IPS-15b (cell line): ENCODE measurements around the gene ZNF208.
"Not testable (repeated sequence)": the region's sequence is repeated elsewhere in the genome, so short reads cannot be mapped to it uniquely, and the experiment has no call there.

Source experiments
- H3K27me3 ChIP-seq: one replicate; pipeline ENCODE4 v1.6.1; 2013; ENCODE audit warnings: low read length; ENCODE audit not compliant: control insufficient read depth, insufficient read depth
- H3K36me3 ChIP-seq: one replicate; pipeline ENCODE4 v1.6.1; 2013; ENCODE audit warnings: low read length; ENCODE audit not compliant: control insufficient read depth, insufficient read depth
- H3K4me1 ChIP-seq: one replicate; pipeline ENCODE4 v1.6.1; 2013; ENCODE audit warnings: mild to moderate bottlenecking, low read length; ENCODE audit not compliant: control insufficient read depth, insufficient read depth
- H3K4me3 ChIP-seq: one replicate; pipeline ENCODE4 v1.5.1; 2013; ENCODE audit warnings: low read depth, low read length
- H3K9ac ChIP-seq: one replicate; pipeline ENCODE4 v1.6.1; 2013; ENCODE audit warnings: low read depth, mild to moderate bottlenecking, low read length
- H3K9me3 ChIP-seq: one replicate; pipeline ENCODE4 v1.6.1; 2013; ENCODE audit warnings: mild to moderate bottlenecking, low read length; ENCODE audit not compliant: control insufficient read depth, insufficient read depth

Gene ZNF208

GRCh38 chr19:21921691-21922180 lies 89.0 kb downstream of the ZNF208 start:
- Histone ChIP-seq H3K9me3 (peaks cover 17% of the 10 kb centered on the region), H3K9ac (no peak overlapping the region), H3K36me3 (no peaks in the 10 kb centered on the region)

DNA sequence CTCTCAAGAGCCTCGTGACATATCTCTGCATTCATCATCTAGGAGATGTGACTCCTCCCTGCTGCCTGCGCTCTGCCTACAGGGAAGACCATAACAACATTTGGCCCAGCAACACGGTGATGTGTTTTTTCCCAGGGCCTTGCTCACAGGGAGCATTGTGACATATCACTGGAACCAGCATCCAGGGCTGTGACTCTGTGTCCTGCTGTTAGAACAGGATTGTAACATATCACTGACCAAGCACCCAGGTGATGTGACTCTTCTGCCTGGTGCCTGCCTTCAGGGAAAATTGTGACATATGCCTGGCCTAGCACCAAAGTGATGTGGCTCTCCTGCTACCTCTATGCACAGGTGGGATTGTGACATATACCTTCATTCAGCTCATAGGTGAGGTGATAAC lies 95.3 kb downstream of the ZNF208 start:
- peaks cover 23% of the 10 kb centered on the region for H3K9me3 ChIP-seq

More at GRCh38 chr19:21921691-21922180, 89.0 kb downstream of the ZNF208 start:
- no peaks in the 10 kb centered on the region for H3K27me3 ChIP-seq
- H3K4me3 ChIP-seq: no peak overlapping the region
- no peaks in the 10 kb centered on the region for H3K4me1 ChIP-seq

DNA sequence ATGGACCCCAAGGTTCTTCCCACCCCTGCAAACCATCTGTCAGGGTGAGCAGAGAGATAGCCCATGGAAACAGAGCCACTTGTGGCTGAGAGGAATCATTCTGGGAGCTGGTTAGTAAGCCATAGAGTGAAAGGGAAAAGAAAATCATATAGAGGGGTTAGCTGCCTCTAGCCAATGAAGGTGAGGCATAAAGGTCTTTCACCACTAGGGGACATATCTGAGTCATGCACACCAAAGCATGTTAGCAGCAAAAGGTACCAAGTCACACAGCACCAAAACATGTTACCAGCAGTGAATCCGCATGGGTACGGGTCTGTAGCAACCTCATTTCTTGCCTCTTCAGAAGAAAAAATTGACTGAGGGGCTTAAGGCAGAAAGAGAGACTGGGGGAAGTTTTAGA lies 98.1 kb downstream of the ZNF208 start:
- H3K9me3 ChIP-seq: peaks cover 20% of the 10 kb centered on the region
- no peak overlapping the region for H3K9ac ChIP-seq
- no peaks in the 10 kb centered on the region for H3K27me3 ChIP-seq
- H3K4me1 ChIP-seq: no peaks in the 10 kb centered on the region
- no peak overlapping the region for H3K4me3 ChIP-seq
- H3K36me3 ChIP-seq: no peaks in the 10 kb centered on the region

More for the DNA sequence above, 95.3 kb downstream of the ZNF208 start:
- no peaks in the 10 kb centered on the region for H3K4me1 ChIP-seq
- H3K4me3 ChIP-seq: no peak overlapping the region
- no peaks in the 10 kb centered on the region for H3K27me3 ChIP-seq
- no peak overlapping the region for H3K9ac ChIP-seq
- H3K36me3 ChIP-seq: no peaks in the 10 kb centered on the region

DNA sequence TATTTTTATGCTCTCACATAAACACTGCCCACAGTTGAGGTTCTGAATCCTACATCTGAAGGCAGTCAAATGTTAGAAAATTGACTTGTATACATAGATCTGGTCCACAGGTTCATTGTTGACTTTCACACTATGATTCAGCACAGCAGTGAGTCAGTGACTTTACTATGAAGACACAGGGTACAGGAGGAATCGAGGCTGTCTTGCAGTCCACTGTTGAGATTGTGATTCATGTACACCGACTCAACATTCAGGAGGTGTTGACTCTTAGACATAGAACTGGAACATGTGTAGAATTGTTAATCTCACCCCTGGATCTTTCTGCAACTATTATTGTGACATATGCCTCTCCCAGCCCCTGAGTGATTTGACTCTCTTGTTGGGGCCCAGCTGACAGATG lies 100.4 kb downstream of the ZNF208 start:
- Histone ChIP-seq H3K36me3 (no peaks in the 10 kb centered on the region), H3K4me1 (no peaks in the 10 kb centered on the region), H3K27me3 (no peaks in the 10 kb centered on the region), H3K9me3 (peaks cover 23% of the 10 kb centered on the region), H3K9ac (no peak overlapping the region), H3K4me3 (no peak overlapping the region)

DNA sequence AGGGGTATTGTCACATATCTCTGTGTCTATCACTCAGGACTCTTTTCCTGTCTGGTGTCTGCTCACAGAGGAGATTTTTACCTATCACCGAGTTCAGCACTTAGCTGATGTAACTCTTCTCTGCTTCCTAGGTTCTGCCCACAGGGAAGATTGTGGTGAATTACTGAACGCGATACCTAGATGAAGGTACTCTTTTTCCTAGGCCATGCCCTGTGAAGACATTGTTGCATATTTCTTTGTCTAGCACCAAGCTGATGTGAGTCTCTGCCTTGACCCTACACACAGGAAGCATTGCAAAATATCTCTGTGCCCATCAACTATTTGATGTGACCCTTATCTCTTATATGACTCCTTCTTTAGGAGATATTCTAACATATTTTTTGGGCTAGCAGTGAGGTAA lies 102.7 kb downstream of the ZNF208 start:
- Histone ChIP-seq H3K9me3 (peaks cover 23% of the 10 kb centered on the region), H3K27me3 (no peaks in the 10 kb centered on the region), H3K4me1 (no peaks in the 10 kb centered on the region), H3K9ac (no peak overlapping the region), H3K4me3 (no peak overlapping the region), H3K36me3 (no peaks in the 10 kb centered on the region)

GRCh38 chr19:21907516-21907915 lies 103.2 kb downstream of the ZNF208 start:
- Histone ChIP-seq H3K9me3 (peaks cover 23% of the 10 kb centered on the region), H3K4me1 (no peaks in the 10 kb centered on the region), H3K36me3 (no peaks in the 10 kb centered on the region), H3K27me3 (no peaks in the 10 kb centered on the region), H3K4me3 (no peak overlapping the region), H3K9ac (no peak overlapping the region)

DNA sequence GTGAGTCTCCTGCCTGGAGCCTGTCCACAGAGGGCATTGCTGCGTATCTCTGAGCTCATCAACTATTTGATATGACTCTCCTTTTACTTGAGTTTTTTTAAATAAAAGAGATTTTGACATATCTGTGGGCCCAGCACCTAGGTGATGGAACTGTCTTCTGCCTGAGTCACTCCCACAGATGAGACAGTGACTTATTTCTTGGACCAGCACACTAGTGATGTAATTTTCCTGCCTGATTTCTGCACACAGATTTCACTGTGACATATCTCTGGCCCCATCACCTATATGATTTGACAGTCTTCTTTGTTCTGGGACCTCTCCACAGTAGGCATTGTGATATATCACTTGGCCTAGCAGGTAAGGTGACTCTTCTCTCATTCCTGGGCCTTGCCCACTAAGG lies 108.2 kb downstream of the ZNF208 start:
- Histone ChIP-seq H3K4me3 (no peak overlapping the region), H3K9me3 (peaks cover 20% of the 10 kb centered on the region), H3K4me1 (no peaks in the 10 kb centered on the region), H3K36me3 (no peaks in the 10 kb centered on the region), H3K9ac (no peak overlapping the region), H3K27me3 (no peaks in the 10 kb centered on the region)

DNA sequence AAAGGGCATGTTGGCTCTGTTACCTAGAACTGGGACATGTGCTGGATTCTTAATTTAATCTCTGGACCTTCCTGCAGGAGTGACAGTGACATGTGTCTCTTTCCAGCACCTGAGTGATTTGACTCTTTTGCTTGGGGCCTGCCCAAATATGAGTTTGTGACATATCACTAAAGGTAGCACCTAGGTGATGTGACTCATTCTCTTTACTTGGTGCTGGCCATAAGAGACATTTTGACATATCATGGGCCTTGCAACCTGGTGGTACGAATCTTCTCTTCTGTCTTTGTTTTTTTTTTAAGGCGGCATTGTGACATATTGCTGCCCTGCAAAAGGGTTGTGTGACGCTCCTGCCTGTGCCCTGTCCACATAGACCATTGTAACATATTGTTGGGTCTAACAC lies 108.9 kb downstream of the ZNF208 start:
- peaks cover 20% of the 10 kb centered on the region for H3K9me3 ChIP-seq

DNA sequence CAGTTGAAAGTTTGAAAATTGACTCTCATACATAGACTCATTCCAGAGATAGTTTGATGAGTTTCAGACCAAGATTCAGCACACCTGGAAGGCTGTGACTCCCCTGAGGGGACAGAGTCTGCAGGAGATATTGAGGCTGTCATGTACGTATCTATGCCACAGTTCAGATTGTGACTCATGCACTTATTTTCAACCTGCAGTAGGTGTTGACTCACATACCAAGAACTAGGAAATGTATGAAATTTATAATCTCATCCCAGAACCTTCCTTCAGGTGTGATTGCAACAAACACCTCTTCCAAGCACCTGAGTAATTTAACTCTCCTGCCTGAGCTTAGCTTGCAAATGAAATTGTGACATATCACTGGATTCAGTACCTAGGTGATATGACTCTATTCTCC lies 110.3 kb downstream of the ZNF208 start:
- Histone ChIP-seq H3K36me3 (no peaks in the 10 kb centered on the region), H3K27me3 (no peaks in the 10 kb centered on the region), H3K4me3 (no peak overlapping the region), H3K9ac (no peak overlapping the region), H3K4me1 (no peaks in the 10 kb centered on the region), H3K9me3 (peaks cover 18% of the 10 kb centered on the region)

More for the DNA sequence above, 108.9 kb downstream of the ZNF208 start:
- H3K27me3 ChIP-seq: no peaks in the 10 kb centered on the region
- no peaks in the 10 kb centered on the region for H3K4me1 ChIP-seq
- H3K36me3 ChIP-seq: no peaks in the 10 kb centered on the region
- no peak overlapping the region for H3K4me3 ChIP-seq
- no peak overlapping the region for H3K9ac ChIP-seq

GRCh38 chr19:21891086-21891485 lies 119.7 kb downstream of the ZNF208 start:
- no peak overlapping the region for H3K4me3 ChIP-seq
- no peaks in the 10 kb centered on the region for H3K36me3 ChIP-seq
- H3K9ac ChIP-seq: no peak overlapping the region
- H3K27me3 ChIP-seq: no peaks in the 10 kb centered on the region
- no peaks in the 10 kb centered on the region for H3K9me3 ChIP-seq
- no peaks in the 10 kb centered on the region for H3K4me1 ChIP-seq

- H3K36me3 ChIP-seq: not testable (repeated sequence)
Measured at GRCh38 chr19:21890017-21890416, 120.7 kb downstream of the ZNF208 start.

DNA sequence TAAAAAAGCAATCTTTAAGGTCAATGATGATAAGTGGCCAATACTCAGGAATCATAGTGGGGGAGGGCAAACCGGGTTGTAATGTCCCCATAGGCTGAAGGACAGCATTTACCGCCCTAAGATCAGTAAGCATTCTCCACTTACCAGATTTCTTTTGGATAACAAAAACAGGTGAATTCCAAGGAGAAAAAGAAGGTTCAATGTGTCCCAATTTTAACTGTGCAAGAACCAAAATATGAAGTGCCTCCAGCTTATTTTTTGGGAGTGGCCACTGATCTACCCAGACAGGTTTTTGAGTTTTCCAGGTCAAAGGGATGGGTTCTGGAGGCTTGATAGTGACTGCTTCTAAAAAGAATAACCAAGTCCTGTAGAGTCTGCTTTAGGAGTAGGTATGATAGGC lies 125.2 kb downstream of the ZNF208 start:
- not testable (repeated sequence) for H3K27me3 ChIP-seq, H3K9me3 ChIP-seq, H3K4me1 ChIP-seq, H3K4me3 ChIP-seq, H3K36me3 ChIP-seq, H3K9ac ChIP-seq

More at GRCh38 chr19:21890017-21890416, 120.7 kb downstream of the ZNF208 start:
- not testable (repeated sequence) for H3K4me1 ChIP-seq, H3K9ac ChIP-seq, H3K4me3 ChIP-seq, H3K9me3 ChIP-seq, H3K27me3 ChIP-seq
